Prostate gland (tissue), 2 donors: Measurements from ENCODE around the gene TRIP13. TPM values are rescaled to one million over a fixed set of nuclear protein-coding genes. Genes with fewer than 3 reads are reported as not detected.

Experiments
- DNase-seq: peaks from one replicate; pipeline ENCODE4 v3.0.0-alpha.2; 2019; ENCODE audit warnings: low spot score
- H3K27ac ChIP-seq, 2 donors: fragments of 200-600 bp; sonication (generic); 2 replicates each; pipeline ENCODE4 v1.5.1; 2017 to 2019
- H3K27me3 ChIP-seq: fragments of 200-600 bp; sonication (generic); replicated peaks from 2 replicates; pipeline ENCODE4 v1.5.1; 2019; ENCODE audit not compliant: insufficient read depth
- H3K36me3 ChIP-seq, 2 donors: fragments of 200-600 bp; sonication (generic); 1 replicate in 1 of 2; 2 replicates in 1 of 2; pipeline versions ENCODE4 v1.5.1 to v1.8.1; 2017 to 2019
- H3K4me1 ChIP-seq: fragments of 200-600 bp; sonication (generic); replicated peaks from 2 replicates; pipeline ENCODE4 v1.5.1; 2019
- H3K4me3 ChIP-seq, 2 donors: fragments of 200-600 bp; sonication (generic); 2 replicates each; pipeline ENCODE4 v1.5.1; 2017 to 2019
- H3K9me3 ChIP-seq: fragments of 200-600 bp; sonication (generic); 2 replicates; pipeline ENCODE4 v1.5.1; 2017
- CTCF ChIP-seq, 4 experiments: fragments of 200-600 bp in 2 of 4; fragments of 450-650 bp in 2 of 4; sonication (generic) in 2 of 4; IDR thresholded peaks; 1 replicate in 3 of 4; 2 replicates in 1 of 4; pipeline ENCODE4 v1.5.1; 2016 to 2019; ENCODE audit warnings: antibody characterized with exemption in 4 of 4, mild to moderate bottlenecking in 2 of 4, moderate library complexity in 2 of 4
- POLR2A ChIP-seq: fragments of 450-650 bp; IDR thresholded peaks from one replicate; pipeline ENCODE4 v1.6.1; 2016; ENCODE audit warnings: antibody characterized with exemption, mild to moderate bottlenecking
- POLR2AphosphoS5 ChIP-seq: sonication (generic); formaldehyde crosslinking; IDR thresholded peaks from one replicate; pipeline ENCODE4 v1.6.1; 2017; ENCODE audit warnings: antibody characterized with exemption
- WGBS: methylation state at CpG from one replicate; pipeline ENCODE4 v1.1.5; 2018; 5-methylcytosine and 5-hydroxymethylcytosine counted together
- intact Hi-C: fragments of 100-400 bp; cut with DNase I; formaldehyde crosslinking; loops from one replicate; pipeline ENCODE4 v1.14.2; 2022
- total RNA-seq, 2 donors: library from RNA; depleted of rRNA; stranded (reverse); fragments of >200 nt; gene quantifications; one replicate each; pipeline ENCODE4 v1.1.0, GENCODE V29; 2016

TRIP13 gene
- total RNA-seq, 2 donors from 2014 or later = 1.8 to 11.9 TPM

DNA sequence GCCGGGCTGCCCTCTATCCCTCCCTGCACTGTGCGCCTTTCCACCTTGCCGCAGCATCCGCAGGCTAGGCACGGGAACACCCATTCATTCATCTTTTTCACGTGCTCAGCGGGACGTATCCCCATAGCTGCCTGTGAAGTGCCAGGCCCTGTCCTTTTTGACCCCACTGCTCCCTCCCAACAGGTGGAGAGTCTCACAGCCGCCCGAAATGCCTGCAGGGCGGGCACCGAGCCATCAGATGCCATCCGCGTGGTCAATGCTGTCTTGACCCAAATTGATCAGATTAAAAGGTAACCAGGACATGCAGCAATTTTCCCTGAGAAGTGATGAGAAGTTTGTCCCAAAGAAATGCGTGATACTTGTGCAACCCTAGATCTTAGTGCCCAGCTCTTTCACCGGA is 15.5 kb downstream of the TRIP13 start:
- Histone ChIP-seq H3K9me3 (no peaks in the 10 kb centered on the region), H3K4me1 (no peaks in the 10 kb centered on the region), H3K36me3 (no peaks in the 10 kb centered on the region), H3K4me3 (no peak overlapping the region), H3K27ac (no peak overlapping the region), H3K27me3 (no peaks in the 10 kb centered on the region)
- intact Hi-C loops = no loop called here
- no peak for DNase-seq
- TF ChIP-seq POLR2A = no peak
- no peak for TF ChIP-seq POLR2AphosphoS5
- no peak for TF ChIP-seq CTCF (IDR thresholded peaks at IDR 0.05)
- 95% methylated on average over 16 of the region's 16 CpGs for WGBS

- intact Hi-C loops = no loop called here
- Histone ChIP-seq H3K9me3 (no peaks in the 10 kb centered on the region), H3K4me1 (no peaks in the 10 kb centered on the region), H3K27me3 (no peaks in the 10 kb centered on the region), H3K27ac (no peak overlapping the region), H3K36me3 (no peaks in the 10 kb centered on the region), H3K4me3 (no peak overlapping the region)
- peak; percentile 74 for DNase-seq
- TF ChIP-seq POLR2AphosphoS5 (peak; percentile 49), CTCF (IDR thresholded peaks at IDR 0.05) (no peak), POLR2A (no peak)
- 59% methylated on average over 8 of the region's 8 CpGs for WGBS
These were observed 16.4 kb downstream of the TRIP13 start for GRCh38 chr5:909086-909485.

DNA sequence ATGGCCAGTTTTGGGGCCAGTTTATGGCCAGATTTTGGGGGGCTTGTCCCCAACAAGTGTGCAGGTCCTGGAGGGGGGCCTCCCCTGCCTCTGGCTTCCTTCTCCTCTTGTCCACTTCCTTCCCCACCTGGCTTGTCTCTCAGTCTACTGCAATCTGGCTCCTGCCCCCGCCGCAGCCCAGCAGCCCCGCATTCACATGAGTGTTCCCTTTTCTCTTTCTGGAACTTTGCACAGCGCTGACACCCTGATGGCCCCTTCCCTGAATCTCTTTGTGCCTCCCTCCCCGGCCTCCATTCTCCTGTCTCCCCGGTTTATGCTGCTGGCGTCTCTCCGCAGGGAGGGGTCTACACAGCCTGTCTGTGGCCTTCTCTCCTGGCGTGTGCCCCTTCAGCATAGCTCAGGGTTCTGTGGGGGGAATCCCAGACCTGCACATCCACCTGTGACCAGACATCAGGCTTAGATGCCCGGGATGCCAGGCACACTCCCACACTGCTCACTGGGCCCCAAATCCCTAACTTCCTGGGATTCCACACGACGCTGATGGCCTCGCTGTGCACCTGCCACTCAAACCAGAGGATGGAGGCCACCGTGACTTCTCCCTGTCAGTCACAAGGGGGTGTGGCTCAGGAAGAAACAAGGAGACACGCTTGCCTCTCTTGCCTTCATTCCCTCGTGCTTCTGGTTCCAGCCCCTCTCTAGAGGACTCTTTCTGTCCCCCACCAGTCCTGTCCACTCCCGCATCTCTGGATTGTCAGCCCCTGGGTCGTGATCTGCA is 17.5 kb downstream of the TRIP13 start:
- DNase-seq = no peak
- H3K36me3 ChIP-seq = no peaks in the 10 kb centered on the region
- no peaks in the 10 kb centered on the region for H3K4me1 ChIP-seq
- no peak overlapping the region for H3K4me3 ChIP-seq
- no peaks in the 10 kb centered on the region for H3K9me3 ChIP-seq
- intact Hi-C loops = no loop called here
- TF ChIP-seq POLR2A = no peak
- no peak for TF ChIP-seq POLR2AphosphoS5
- no peak for TF ChIP-seq CTCF (IDR thresholded peaks at IDR 0.05)
- H3K27ac ChIP-seq = no peak overlapping the region
- H3K27me3 ChIP-seq = no peaks in the 10 kb centered on the region
- 95% methylated on average over 18 of the region's 18 CpGs for WGBS

DNA sequence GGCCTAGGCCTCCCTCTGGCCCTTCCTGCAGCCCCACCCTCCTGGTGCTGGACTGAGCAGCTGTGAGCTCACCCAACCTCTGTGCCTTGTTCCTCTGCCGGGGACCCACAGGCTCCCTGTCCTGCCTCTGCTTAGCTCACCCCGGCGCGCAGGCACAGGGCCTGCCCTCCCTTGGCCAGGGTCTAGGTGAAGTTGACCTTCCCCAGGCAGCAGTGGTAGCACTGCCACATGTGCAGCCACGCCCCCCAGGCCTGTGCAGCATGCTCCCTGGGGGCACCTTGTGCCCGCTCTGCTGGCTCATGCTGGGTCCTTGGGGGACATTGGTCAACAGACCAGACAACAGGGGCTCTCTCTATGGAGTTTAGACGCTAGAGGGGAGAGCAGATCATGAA is 18.1 kb downstream of the TRIP13 start:
- H3K4me3 ChIP-seq = no peak overlapping the region
- H3K4me1 ChIP-seq = no peaks in the 10 kb centered on the region
- TF ChIP-seq POLR2A (no peak), POLR2AphosphoS5 (no peak), CTCF (IDR thresholded peaks at IDR 0.05) (no peak)
- H3K27ac ChIP-seq = no peak overlapping the region
- DNase-seq = no peak
- intact Hi-C loops = no loop called here
- WGBS = 95% methylated on average over 7 of the region's 7 CpGs
- H3K27me3 ChIP-seq = no peaks in the 10 kb centered on the region
- H3K36me3 ChIP-seq = no peaks in the 10 kb centered on the region
- no peaks in the 10 kb centered on the region for H3K9me3 ChIP-seq

- H3K4me3 ChIP-seq = no peak overlapping the region
- DNase-seq = no peak
- no peaks in the 10 kb centered on the region for H3K4me1 ChIP-seq
- no peaks in the 10 kb centered on the region for H3K9me3 ChIP-seq
- H3K27me3 ChIP-seq = no peaks in the 10 kb centered on the region
- H3K36me3 ChIP-seq = no peaks in the 10 kb centered on the region
- no peak overlapping the region for H3K27ac ChIP-seq
- intact Hi-C loops = no loop called here
- TF ChIP-seq POLR2AphosphoS5 (no peak), POLR2A (no peak)
- 95% methylated on average over 11 of the region's 11 CpGs for WGBS
These were observed 18.9 kb downstream of the TRIP13 start for GRCh38 chr5:911601-912000.
